ENCODE data around the gene AKR1B1. TPM values are rescaled to one million over a fixed set of nuclear protein-coding genes. Genes with fewer than 3 reads are reported as not detected.
A peak's percentile ranks its signal among the peaks of the same experiment; 100 is the strongest.

AKR1B1 gene
- total and polyA plus RNA-seq, 9 of the 15 experiments (the other 6 are each of a cell fraction or from before 2014, with no cell fraction given): 2.0 to 10.6 (median 6.2) TPM

DNA sequence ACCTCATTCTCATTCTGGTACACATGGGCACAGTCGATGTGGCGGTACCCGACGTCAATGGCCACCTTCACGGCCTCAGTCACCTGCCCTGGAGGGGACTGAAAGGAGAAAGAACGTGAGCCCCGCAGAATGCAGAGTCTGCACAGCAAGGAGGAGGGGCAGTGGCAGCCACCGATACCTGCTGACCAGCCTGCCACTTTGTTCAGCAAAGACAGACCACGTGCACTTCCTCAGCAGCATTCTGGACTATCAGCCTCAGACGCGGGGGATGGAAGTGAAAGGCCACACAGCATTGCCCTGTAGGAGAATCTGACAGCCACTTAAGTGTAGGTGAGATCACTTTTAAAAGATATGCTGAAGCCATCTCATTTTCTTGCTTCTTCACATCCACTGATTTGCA lies 7.2 kb downstream of the AKR1B1 start:
- in situ Hi-C loops (cut with MboI) (no loop called here), intact Hi-C loops (cut with micrococcal nuclease) (no loop called here)
- H3K4me3 ChIP-seq: no peak overlapping the region
- DNase-seq (ENCODE audit: extremely low read depth in 1 of 4, low spot score in 3 of 4) (no peak), ATAC-seq (no peak), FAIRE-seq (no peak)
- H3K4me1 ChIP-seq (replicated peaks in 1 of 2; ENCODE audit: control insufficient read depth in 2 of 2, insufficient read depth in 2 of 2, low read length in 2 of 2): peaks cover 18 to 22% of the 10 kb centered on the region in 2 experiments
- H4K20me1 ChIP-seq (replicated peaks; ENCODE audit: control insufficient read depth, insufficient read depth, low read length): no peaks in the 10 kb centered on the region
- H3K9ac ChIP-seq (ENCODE audit: insufficient read depth in 1 of 2, low read depth in 2 of 2, low read length in 2 of 2): no peak overlapping the region
- CTCF ChIA-PET (ENCODE audit: low intra/inter-chr PET ratio): no interaction called here
- no peaks in the 10 kb centered on the region for H3K9me1 ChIP-seq (ENCODE audit: control insufficient read depth, insufficient read depth, low read length)
- POLR2A ChIA-PET: no interaction called here
- H3K79me2 ChIP-seq (ENCODE audit: control insufficient read depth, insufficient read depth, low read length): no peaks in the 10 kb centered on the region
- H3K9me3 ChIP-seq (replicated peaks; ENCODE audit: control insufficient read depth, insufficient read depth, low read depth, low read length): no peaks in the 10 kb centered on the region
- H2AFZ ChIP-seq (ENCODE audit: low read depth, low read length): no peak overlapping the region
- no peak overlapping the region for H3K27ac ChIP-seq (ENCODE audit: extremely low read depth, low read depth, low read length)
- peaks cover 16 to 52% of the 10 kb centered on the region in 2 experiments; a peak in 4 of 5 replicates for H3K27me3 ChIP-seq (ENCODE audit: control insufficient read depth in 2 of 2, insufficient read depth in 2 of 2, low read length in 2 of 2)
- BruUV-seq (replicated peaks): no TSS peak
- no peak overlapping the region for H3K4me2 ChIP-seq (ENCODE audit: insufficient read depth, low read length)
- 28% methylated on average over 11 of the region's 11 CpGs for WGBS (ENCODE audit: insufficient coverage, low coverage, missing lambda C conversion rate)
- H3K36me3 ChIP-seq (ENCODE audit: control insufficient read depth, insufficient read depth, low read length): no peaks in the 10 kb centered on the region
- TF ChIP-seq SMARCA4 (IDR thresholded peaks at IDR 0.05) (no peak), SPI1 (IDR thresholded peaks at IDR 0.05; ENCODE audit: borderline replicate concordance, low read depth, low read length) (peak; percentile 11; the same call in 1 of the 2 replicates), ZFP36 (IDR thresholded peaks at IDR 0.05; ENCODE audit: low read depth, low read length, partially characterized antibody) (peak; percentile 41), EHMT2 (IDR thresholded peaks at IDR 0.05) (no peak)
- TF ChIP-seq, protein P1, sequence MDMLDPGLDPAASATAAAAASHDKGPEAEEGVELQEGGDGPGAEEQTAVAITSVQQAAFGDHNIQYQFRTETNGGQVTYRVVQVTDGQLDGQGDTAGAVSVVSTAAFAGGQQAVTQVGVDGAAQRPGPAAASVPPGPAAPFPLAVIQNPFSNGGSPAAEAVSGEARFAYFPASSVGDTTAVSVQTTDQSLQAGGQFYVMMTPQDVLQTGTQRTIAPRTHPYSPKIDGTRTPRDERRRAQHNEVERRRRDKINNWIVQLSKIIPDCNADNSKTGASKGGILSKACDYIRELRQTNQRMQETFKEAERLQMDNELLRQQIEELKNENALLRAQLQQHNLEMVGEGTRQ (CRISPR knock-in tag; IDR thresholded peaks at IDR 0.05): no peak
- TF ChIP-seq, protein P2, sequence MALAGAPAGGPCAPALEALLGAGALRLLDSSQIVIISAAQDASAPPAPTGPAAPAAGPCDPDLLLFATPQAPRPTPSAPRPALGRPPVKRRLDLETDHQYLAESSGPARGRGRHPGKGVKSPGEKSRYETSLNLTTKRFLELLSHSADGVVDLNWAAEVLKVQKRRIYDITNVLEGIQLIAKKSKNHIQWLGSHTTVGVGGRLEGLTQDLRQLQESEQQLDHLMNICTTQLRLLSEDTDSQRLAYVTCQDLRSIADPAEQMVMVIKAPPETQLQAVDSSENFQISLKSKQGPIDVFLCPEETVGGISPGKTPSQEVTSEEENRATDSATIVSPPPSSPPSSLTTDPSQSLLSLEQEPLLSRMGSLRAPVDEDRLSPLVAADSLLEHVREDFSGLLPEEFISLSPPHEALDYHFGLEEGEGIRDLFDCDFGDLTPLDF (CRISPR knock-in tag; IDR thresholded peaks at IDR 0.05): no peak
- TF ChIP-seq, protein P3, sequence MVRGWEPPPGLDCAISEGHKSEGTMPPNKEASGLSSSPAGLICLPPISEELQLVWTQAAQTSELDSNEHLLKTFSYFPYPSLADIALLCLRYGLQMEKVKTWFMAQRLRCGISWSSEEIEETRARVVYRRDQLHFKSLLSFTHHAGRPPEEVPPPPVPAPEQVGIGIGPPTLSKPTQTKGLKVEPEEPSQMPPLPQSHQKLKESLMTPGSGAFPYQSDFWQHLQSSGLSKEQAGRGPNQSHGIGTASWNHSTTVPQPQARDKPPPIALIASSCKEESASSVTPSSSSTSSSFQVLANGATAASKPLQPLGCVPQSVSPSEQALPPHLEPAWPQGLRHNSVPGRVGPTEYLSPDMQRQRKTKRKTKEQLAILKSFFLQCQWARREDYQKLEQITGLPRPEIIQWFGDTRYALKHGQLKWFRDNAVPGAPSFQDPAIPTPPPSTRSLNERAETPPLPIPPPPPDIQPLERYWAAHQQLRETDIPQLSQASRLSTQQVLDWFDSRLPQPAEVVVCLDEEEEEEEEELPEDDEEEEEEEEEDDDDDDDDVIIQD (CRISPR knock-in tag; IDR thresholded peaks at IDR 0.05): no peak
- TF ChIP-seq, protein P4, sequence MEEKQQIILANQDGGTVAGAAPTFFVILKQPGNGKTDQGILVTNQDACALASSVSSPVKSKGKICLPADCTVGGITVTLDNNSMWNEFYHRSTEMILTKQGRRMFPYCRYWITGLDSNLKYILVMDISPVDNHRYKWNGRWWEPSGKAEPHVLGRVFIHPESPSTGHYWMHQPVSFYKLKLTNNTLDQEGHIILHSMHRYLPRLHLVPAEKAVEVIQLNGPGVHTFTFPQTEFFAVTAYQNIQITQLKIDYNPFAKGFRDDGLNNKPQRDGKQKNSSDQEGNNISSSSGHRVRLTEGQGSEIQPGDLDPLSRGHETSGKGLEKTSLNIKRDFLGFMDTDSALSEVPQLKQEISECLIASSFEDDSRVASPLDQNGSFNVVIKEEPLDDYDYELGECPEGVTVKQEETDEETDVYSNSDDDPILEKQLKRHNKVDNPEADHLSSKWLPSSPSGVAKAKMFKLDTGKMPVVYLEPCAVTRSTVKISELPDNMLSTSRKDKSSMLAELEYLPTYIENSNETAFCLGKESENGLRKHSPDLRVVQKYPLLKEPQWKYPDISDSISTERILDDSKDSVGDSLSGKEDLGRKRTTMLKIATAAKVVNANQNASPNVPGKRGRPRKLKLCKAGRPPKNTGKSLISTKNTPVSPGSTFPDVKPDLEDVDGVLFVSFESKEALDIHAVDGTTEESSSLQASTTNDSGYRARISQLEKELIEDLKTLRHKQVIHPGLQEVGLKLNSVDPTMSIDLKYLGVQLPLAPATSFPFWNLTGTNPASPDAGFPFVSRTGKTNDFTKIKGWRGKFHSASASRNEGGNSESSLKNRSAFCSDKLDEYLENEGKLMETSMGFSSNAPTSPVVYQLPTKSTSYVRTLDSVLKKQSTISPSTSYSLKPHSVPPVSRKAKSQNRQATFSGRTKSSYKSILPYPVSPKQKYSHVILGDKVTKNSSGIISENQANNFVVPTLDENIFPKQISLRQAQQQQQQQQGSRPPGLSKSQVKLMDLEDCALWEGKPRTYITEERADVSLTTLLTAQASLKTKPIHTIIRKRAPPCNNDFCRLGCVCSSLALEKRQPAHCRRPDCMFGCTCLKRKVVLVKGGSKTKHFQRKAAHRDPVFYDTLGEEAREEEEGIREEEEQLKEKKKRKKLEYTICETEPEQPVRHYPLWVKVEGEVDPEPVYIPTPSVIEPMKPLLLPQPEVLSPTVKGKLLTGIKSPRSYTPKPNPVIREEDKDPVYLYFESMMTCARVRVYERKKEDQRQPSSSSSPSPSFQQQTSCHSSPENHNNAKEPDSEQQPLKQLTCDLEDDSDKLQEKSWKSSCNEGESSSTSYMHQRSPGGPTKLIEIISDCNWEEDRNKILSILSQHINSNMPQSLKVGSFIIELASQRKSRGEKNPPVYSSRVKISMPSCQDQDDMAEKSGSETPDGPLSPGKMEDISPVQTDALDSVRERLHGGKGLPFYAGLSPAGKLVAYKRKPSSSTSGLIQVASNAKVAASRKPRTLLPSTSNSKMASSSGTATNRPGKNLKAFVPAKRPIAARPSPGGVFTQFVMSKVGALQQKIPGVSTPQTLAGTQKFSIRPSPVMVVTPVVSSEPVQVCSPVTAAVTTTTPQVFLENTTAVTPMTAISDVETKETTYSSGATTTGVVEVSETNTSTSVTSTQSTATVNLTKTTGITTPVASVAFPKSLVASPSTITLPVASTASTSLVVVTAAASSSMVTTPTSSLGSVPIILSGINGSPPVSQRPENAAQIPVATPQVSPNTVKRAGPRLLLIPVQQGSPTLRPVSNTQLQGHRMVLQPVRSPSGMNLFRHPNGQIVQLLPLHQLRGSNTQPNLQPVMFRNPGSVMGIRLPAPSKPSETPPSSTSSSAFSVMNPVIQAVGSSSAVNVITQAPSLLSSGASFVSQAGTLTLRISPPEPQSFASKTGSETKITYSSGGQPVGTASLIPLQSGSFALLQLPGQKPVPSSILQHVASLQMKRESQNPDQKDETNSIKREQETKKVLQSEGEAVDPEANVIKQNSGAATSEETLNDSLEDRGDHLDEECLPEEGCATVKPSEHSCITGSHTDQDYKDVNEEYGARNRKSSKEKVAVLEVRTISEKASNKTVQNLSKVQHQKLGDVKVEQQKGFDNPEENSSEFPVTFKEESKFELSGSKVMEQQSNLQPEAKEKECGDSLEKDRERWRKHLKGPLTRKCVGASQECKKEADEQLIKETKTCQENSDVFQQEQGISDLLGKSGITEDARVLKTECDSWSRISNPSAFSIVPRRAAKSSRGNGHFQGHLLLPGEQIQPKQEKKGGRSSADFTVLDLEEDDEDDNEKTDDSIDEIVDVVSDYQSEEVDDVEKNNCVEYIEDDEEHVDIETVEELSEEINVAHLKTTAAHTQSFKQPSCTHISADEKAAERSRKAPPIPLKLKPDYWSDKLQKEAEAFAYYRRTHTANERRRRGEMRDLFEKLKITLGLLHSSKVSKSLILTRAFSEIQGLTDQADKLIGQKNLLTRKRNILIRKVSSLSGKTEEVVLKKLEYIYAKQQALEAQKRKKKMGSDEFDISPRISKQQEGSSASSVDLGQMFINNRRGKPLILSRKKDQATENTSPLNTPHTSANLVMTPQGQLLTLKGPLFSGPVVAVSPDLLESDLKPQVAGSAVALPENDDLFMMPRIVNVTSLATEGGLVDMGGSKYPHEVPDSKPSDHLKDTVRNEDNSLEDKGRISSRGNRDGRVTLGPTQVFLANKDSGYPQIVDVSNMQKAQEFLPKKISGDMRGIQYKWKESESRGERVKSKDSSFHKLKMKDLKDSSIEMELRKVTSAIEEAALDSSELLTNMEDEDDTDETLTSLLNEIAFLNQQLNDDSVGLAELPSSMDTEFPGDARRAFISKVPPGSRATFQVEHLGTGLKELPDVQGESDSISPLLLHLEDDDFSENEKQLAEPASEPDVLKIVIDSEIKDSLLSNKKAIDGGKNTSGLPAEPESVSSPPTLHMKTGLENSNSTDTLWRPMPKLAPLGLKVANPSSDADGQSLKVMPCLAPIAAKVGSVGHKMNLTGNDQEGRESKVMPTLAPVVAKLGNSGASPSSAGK (IDR thresholded peaks at IDR 0.05): 0 out of 2 replicates have a peak, but pooled peaks have one; percentile 32
